GM18505 (cell line): ENCODE measurements around the gene TBC1D22B.
"Not testable (repeated sequence)": the region's sequence is repeated elsewhere in the genome, so short reads cannot be mapped to it uniquely, and the experiment has no call there.

Source experiments
- ATAC-seq: cut with Tn5 transposase; IDR thresholded peaks from one replicate; pipeline ENCODE4 v1.9.1; 2021; ENCODE audit not compliant: unreplicated experiment
- POLR2A ChIP-seq: IDR thresholded peaks from 4 replicates; pipeline ENCODE4 v1.6.1; 2011; ENCODE audit warnings: borderline replicate concordance; ENCODE audit not compliant: insufficient read depth, insufficient read length; ENCODE audit errors: extremely low read depth

The TBC1D22B gene

GRCh38 chr6:37283671-37284151, 26.1 kb downstream of the TBC1D22B start:
- TF ChIP-seq POLR2A = no peak
- no peak for ATAC-seq

- no peak for ATAC-seq
- TF ChIP-seq POLR2A = no peak
Measured at GRCh38 chr6:37284781-37285180, 27.2 kb downstream of the TBC1D22B start.

GRCh38 chr6:37285861-37286311, 28.3 kb downstream of the TBC1D22B start:
- ATAC-seq = no peak
- no peak for TF ChIP-seq POLR2A

GRCh38 chr6:37287519-37288157, 30.1 kb downstream of the TBC1D22B start:
- no peak for TF ChIP-seq POLR2A
- ATAC-seq = no peak

GRCh38 chr6:37288247-37288646, 30.7 kb downstream of the TBC1D22B start:
- no peak for ATAC-seq
- TF ChIP-seq POLR2A = no peak

- no peak for TF ChIP-seq POLR2A
- ATAC-seq = no peak
Measured at GRCh38 chr6:37289931-37290330, 32.4 kb downstream of the TBC1D22B start.

GRCh38 chr6:37293426-37293825, 35.9 kb downstream of the TBC1D22B start:
- ATAC-seq = no peak
- no peak for TF ChIP-seq POLR2A

GRCh38 chr6:37297637-37298036, 40.1 kb downstream of the TBC1D22B start:
- not testable (repeated sequence) for ATAC-seq

GRCh38 chr6:37298958-37299357, 41.4 kb downstream of the TBC1D22B start:
- TF ChIP-seq POLR2A = no peak
- no peak for ATAC-seq

GRCh38 chr6:37299990-37300389, 42.4 kb downstream of the TBC1D22B start:
- ATAC-seq = no peak
- no peak for TF ChIP-seq POLR2A

GRCh38 chr6:37302086-37302686, 44.6 kb downstream of the TBC1D22B start:
- no peak for ATAC-seq
- no peak for TF ChIP-seq POLR2A

- TF ChIP-seq POLR2A = no peak
- no peak for ATAC-seq
Measured at GRCh38 chr6:37303091-37303660, 45.6 kb downstream of the TBC1D22B start.

- no peak for TF ChIP-seq POLR2A
- no peak for ATAC-seq
Measured at GRCh38 chr6:37303891-37304503, 46.4 kb downstream of the TBC1D22B start.

- no peak for ATAC-seq
- TF ChIP-seq POLR2A = no peak
Measured at GRCh38 chr6:37304766-37305165, 47.2 kb downstream of the TBC1D22B start.
